Activated T-cell treated with anti-CD3 and anti-CD28 coated beads, Interleukin-2, amount 50 U/mL, for 48 hours (primary cell): ENCODE measurements around the gene TCF15.
A peak's percentile ranks its signal among the peaks of the same experiment; 100 is the strongest.

Experiments
- DNase-seq, 2 experiments: peaks; one replicate each; pipeline ENCODE4 v3.0.0-alpha.2; 2020

Gene TCF15

GRCh38 chr20:576156-576555 lies 34.0 kb downstream of the TCF15 start:
- no peak for DNase-seq

- no peak for DNase-seq
Observed at GRCh38 chr20:575230-575629, 34.9 kb downstream of the TCF15 start.

- DNase-seq: no peak
Observed at GRCh38 chr20:574297-574942, 35.7 kb downstream of the TCF15 start.

- DNase-seq: no peak
Observed at GRCh38 chr20:573414-574296, 36.5 kb downstream of the TCF15 start.

- DNase-seq: no peak
Observed at GRCh38 chr20:572727-573126, 37.4 kb downstream of the TCF15 start.

GRCh38 chr20:571754-572441 lies 38.2 kb downstream of the TCF15 start:
- DNase-seq: no peak

- DNase-seq: no peak
Observed at GRCh38 chr20:568673-569415, 41.3 kb downstream of the TCF15 start.

GRCh38 chr20:568097-568652 lies 41.9 kb downstream of the TCF15 start:
- DNase-seq: no peak

GRCh38 chr20:564192-564591 lies 45.9 kb downstream of the TCF15 start:
- DNase-seq: no peak

GRCh38 chr20:563187-563586 lies 46.9 kb downstream of the TCF15 start:
- DNase-seq: no peak

GRCh38 chr20:562232-562897 lies 47.7 kb downstream of the TCF15 start:
- DNase-seq: no peak

GRCh38 chr20:561437-562231 lies 48.5 kb downstream of the TCF15 start:
- peak; percentile 71 to 72 for DNase-seq

GRCh38 chr20:560680-561079 lies 49.4 kb downstream of the TCF15 start:
- DNase-seq: no peak

GRCh38 chr20:558117-558516 lies 52.0 kb downstream of the TCF15 start:
- DNase-seq: no peak

- DNase-seq: no peak
Observed at GRCh38 chr20:556984-557383, 53.1 kb downstream of the TCF15 start.

- DNase-seq: no peak
Observed at GRCh38 chr20:555976-556385, 54.1 kb downstream of the TCF15 start.
